ENCODE measurements around the gene ZBED2. TPM values are rescaled to one million over a fixed set of nuclear protein-coding genes. Genes with fewer than 3 reads are reported as not detected.

Gene ZBED2
- total RNA-seq, 1 donor from 2014 or later, result not detected

- Mint-ChIP-seq H3K4me1 (ENCODE audit: low read depth) (peaks cover 43% of the 10 kb centered on the region), H3K27me3 (ENCODE audit: low read depth) (no peaks in the 10 kb centered on the region), H3K4me3 (ENCODE audit: unreplicated experiment) (no peak overlapping the region), H3K9me3 (ENCODE audit: low read depth) (no peaks in the 10 kb centered on the region), H3K36me3 (ENCODE audit: low read depth) (no peaks in the 10 kb centered on the region), H3K27ac (ENCODE audit: unreplicated experiment) (no peak overlapping the region)
- no peak for TF ChIP-seq CTCF (IDR thresholded peaks at IDR 0.05)
- DNase-seq (ENCODE audit: low spot score), result no peak
Observed at GRCh38 chr3:111579495-111579894, 15.7 kb downstream of the ZBED2 start.

GRCh38 chr3:111578867-111579266, 16.3 kb downstream of the ZBED2 start:
- no peaks in the 10 kb centered on the region for H3K36me3 Mint-ChIP-seq (ENCODE audit: low read depth)
- H3K4me3 Mint-ChIP-seq (ENCODE audit: unreplicated experiment), result no peak overlapping the region
- peaks cover 37% of the 10 kb centered on the region for H3K4me1 Mint-ChIP-seq (ENCODE audit: low read depth)
- H3K9me3 Mint-ChIP-seq (ENCODE audit: low read depth), result no peaks in the 10 kb centered on the region
- no peak overlapping the region for H3K27ac Mint-ChIP-seq (ENCODE audit: unreplicated experiment)
- TF ChIP-seq CTCF (IDR thresholded peaks at IDR 0.05), result no peak
- peaks cover 1% of the 10 kb centered on the region for H3K27me3 Mint-ChIP-seq (ENCODE audit: low read depth)
- DNase-seq (ENCODE audit: low spot score), result no peak

- Mint-ChIP-seq H3K27ac (ENCODE audit: unreplicated experiment) (no peak overlapping the region), H3K27me3 (ENCODE audit: low read depth) (peaks cover 4% of the 10 kb centered on the region), H3K4me1 (ENCODE audit: low read depth) (peaks cover 32% of the 10 kb centered on the region), H3K9me3 (ENCODE audit: low read depth) (no peaks in the 10 kb centered on the region), H3K36me3 (ENCODE audit: low read depth) (no peaks in the 10 kb centered on the region), H3K4me3 (ENCODE audit: unreplicated experiment) (no peak overlapping the region)
- no peak for DNase-seq (ENCODE audit: low spot score)
- peak; percentile 82 for TF ChIP-seq CTCF (IDR thresholded peaks at IDR 0.05)
Observed at GRCh38 chr3:111577798-111578685, 17.1 kb downstream of the ZBED2 start.

- DNase-seq (ENCODE audit: low spot score), result no peak
- H3K4me1 Mint-ChIP-seq (ENCODE audit: low read depth), result peaks cover 22% of the 10 kb centered on the region
- no peak for TF ChIP-seq CTCF (IDR thresholded peaks at IDR 0.05)
- H3K27ac Mint-ChIP-seq (ENCODE audit: unreplicated experiment), result no peak overlapping the region
- peaks cover 4% of the 10 kb centered on the region for H3K27me3 Mint-ChIP-seq (ENCODE audit: low read depth)
- H3K4me3 Mint-ChIP-seq (ENCODE audit: unreplicated experiment), result no peak overlapping the region
- no peaks in the 10 kb centered on the region for H3K9me3 Mint-ChIP-seq (ENCODE audit: low read depth)
- H3K36me3 Mint-ChIP-seq (ENCODE audit: low read depth), result no peaks in the 10 kb centered on the region
Observed at GRCh38 chr3:111577113-111577512, 18.0 kb downstream of the ZBED2 start.

- peaks cover 9% of the 10 kb centered on the region for H3K4me1 Mint-ChIP-seq (ENCODE audit: low read depth)
- H3K9me3 Mint-ChIP-seq (ENCODE audit: low read depth), result no peaks in the 10 kb centered on the region
- no peak overlapping the region for H3K27ac Mint-ChIP-seq (ENCODE audit: unreplicated experiment)
- no peaks in the 10 kb centered on the region for H3K36me3 Mint-ChIP-seq (ENCODE audit: low read depth)
- no peak for DNase-seq (ENCODE audit: low spot score)
- no peak for TF ChIP-seq CTCF (IDR thresholded peaks at IDR 0.05)
- peaks cover 4% of the 10 kb centered on the region for H3K27me3 Mint-ChIP-seq (ENCODE audit: low read depth)
- H3K4me3 Mint-ChIP-seq (ENCODE audit: unreplicated experiment), result no peak overlapping the region
Observed at GRCh38 chr3:111571907-111572460, 23.2 kb downstream of the ZBED2 start.
